HG02588 (cell line): Measurements from ENCODE around the gene ZFPM1.
"Not testable (repeated sequence)": the region's sequence is repeated elsewhere in the genome, so short reads cannot be mapped to it uniquely, and the experiment has no call there.

Experiments used
- ATAC-seq: cut with Tn5 transposase; IDR thresholded peaks from one replicate; pipeline ENCODE4 v1.9.1; 2021; ENCODE audit warnings: mild to moderate bottlenecking, moderate library complexity; ENCODE audit not compliant: unreplicated experiment

Gene ZFPM1

GRCh38 chr16:88478889-88479792 is 26.1 kb downstream of the ZFPM1 start:
- ATAC-seq = no peak

- no peak for ATAC-seq
Measured at GRCh38 chr16:88479793-88480760, 27.0 kb downstream of the ZFPM1 start.

GRCh38 chr16:88480829-88481228 is 27.7 kb downstream of the ZFPM1 start:
- ATAC-seq = no peak

- ATAC-seq = no peak
Measured at GRCh38 chr16:88481851-88482250, 28.8 kb downstream of the ZFPM1 start.

- no peak for ATAC-seq
Measured at GRCh38 chr16:88482630-88483391, 29.7 kb downstream of the ZFPM1 start.

GRCh38 chr16:88483392-88483641 is 30.2 kb downstream of the ZFPM1 start:
- no peak for ATAC-seq

- no peak for ATAC-seq
Measured at GRCh38 chr16:88484505-88485365, 31.7 kb downstream of the ZFPM1 start.

- not testable (repeated sequence) for ATAC-seq
Measured at GRCh38 chr16:88485366-88485741, 32.3 kb downstream of the ZFPM1 start.

- no peak for ATAC-seq
Measured at GRCh38 chr16:88486398-88487123, 33.5 kb downstream of the ZFPM1 start.

GRCh38 chr16:88487124-88487432 is 34.0 kb downstream of the ZFPM1 start:
- ATAC-seq = no peak

GRCh38 chr16:88487920-88488851 is 35.1 kb downstream of the ZFPM1 start:
- no peak for ATAC-seq

GRCh38 chr16:88489163-88489741 is 36.2 kb downstream of the ZFPM1 start:
- no peak for ATAC-seq

GRCh38 chr16:88491001-88491559 is 38.0 kb downstream of the ZFPM1 start:
- no peak for ATAC-seq

- ATAC-seq = no peak
Measured at GRCh38 chr16:88491560-88492310, 38.7 kb downstream of the ZFPM1 start.

- no peak for ATAC-seq
Measured at GRCh38 chr16:88493879-88494278, 40.8 kb downstream of the ZFPM1 start.

- ATAC-seq = no peak
Measured at GRCh38 chr16:88494335-88495154, 41.5 kb downstream of the ZFPM1 start.
